ENCODE data around the gene HMGCL. TPM values are rescaled to one million over a fixed set of nuclear protein-coding genes. Genes with fewer than 3 reads are reported as not detected.

HMGCL gene
- total and polyA plus RNA-seq, 2 of the 13 experiments (the other 11 are each of a cell fraction or from before 2014, with no cell fraction given) = 21.3 to 41.4 TPM

DNA sequence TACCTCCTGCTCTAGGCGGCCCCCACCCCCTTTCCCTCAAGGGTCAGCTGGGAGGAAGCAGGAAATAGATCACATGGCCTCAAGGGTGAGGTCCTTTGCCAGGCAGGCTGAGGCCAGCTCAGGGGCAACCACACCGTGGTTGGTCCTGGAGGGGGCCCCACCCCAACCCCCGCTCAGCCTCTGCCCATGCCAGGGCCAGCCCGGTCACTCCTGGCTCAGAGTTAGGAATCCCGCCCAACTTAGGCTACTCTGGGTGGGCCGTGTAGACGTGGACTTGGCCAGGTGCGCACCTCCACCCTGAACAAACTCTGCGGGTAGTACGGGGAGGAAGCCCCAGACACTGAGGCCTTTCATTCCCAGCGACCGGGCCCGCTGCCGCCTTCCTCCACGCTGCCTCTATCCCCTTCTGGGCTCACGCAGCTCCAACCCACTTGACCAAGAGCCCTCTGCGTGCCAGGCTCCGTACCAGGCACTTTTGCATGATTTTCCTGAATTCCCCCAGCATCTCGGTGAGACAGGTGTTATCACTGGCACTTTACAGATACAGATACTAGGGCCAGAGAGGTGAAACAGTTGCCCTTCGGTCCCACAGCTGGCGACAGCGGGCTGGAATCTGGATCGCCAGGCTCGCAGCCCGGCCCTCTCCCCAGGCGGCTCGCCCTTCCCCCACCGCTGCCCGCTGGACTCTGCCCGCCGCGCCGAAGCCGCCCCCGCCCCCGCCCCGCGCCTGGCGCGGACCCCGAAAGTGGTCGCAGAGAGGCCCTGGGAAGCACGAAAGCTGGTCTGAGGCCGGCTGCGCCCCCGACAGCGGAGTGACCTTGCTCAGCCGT lies 25.4 kb downstream of the HMGCL start (continued):
- TF ChIP-seq, protein P1, sequence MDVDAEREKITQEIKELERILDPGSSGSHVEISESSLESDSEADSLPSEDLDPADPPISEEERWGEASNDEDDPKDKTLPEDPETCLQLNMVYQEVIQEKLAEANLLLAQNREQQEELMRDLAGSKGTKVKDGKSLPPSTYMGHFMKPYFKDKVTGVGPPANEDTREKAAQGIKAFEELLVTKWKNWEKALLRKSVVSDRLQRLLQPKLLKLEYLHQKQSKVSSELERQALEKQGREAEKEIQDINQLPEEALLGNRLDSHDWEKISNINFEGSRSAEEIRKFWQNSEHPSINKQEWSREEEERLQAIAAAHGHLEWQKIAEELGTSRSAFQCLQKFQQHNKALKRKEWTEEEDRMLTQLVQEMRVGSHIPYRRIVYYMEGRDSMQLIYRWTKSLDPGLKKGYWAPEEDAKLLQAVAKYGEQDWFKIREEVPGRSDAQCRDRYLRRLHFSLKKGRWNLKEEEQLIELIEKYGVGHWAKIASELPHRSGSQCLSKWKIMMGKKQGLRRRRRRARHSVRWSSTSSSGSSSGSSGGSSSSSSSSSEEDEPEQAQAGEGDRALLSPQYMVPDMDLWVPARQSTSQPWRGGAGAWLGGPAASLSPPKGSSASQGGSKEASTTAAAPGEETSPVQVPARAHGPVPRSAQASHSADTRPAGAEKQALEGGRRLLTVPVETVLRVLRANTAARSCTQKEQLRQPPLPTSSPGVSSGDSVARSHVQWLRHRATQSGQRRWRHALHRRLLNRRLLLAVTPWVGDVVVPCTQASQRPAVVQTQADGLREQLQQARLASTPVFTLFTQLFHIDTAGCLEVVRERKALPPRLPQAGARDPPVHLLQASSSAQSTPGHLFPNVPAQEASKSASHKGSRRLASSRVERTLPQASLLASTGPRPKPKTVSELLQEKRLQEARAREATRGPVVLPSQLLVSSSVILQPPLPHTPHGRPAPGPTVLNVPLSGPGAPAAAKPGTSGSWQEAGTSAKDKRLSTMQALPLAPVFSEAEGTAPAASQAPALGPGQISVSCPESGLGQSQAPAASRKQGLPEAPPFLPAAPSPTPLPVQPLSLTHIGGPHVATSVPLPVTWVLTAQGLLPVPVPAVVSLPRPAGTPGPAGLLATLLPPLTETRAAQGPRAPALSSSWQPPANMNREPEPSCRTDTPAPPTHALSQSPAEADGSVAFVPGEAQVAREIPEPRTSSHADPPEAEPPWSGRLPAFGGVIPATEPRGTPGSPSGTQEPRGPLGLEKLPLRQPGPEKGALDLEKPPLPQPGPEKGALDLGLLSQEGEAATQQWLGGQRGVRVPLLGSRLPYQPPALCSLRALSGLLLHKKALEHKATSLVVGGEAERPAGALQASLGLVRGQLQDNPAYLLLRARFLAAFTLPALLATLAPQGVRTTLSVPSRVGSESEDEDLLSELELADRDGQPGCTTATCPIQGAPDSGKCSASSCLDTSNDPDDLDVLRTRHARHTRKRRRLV (CRISPR knock-in tag; IDR thresholded peaks at IDR 0.05) = no peak; the same call in 1 of the 2 replicates
- TF ChIP-seq, protein P2, sequence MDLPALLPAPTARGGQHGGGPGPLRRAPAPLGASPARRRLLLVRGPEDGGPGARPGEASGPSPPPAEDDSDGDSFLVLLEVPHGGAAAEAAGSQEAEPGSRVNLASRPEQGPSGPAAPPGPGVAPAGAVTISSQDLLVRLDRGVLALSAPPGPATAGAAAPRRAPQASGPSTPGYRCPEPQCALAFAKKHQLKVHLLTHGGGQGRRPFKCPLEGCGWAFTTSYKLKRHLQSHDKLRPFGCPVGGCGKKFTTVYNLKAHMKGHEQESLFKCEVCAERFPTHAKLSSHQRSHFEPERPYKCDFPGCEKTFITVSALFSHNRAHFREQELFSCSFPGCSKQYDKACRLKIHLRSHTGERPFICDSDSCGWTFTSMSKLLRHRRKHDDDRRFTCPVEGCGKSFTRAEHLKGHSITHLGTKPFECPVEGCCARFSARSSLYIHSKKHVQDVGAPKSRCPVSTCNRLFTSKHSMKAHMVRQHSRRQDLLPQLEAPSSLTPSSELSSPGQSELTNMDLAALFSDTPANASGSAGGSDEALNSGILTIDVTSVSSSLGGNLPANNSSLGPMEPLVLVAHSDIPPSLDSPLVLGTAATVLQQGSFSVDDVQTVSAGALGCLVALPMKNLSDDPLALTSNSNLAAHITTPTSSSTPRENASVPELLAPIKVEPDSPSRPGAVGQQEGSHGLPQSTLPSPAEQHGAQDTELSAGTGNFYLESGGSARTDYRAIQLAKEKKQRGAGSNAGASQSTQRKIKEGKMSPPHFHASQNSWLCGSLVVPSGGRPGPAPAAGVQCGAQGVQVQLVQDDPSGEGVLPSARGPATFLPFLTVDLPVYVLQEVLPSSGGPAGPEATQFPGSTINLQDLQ (CRISPR knock-in tag; IDR thresholded peaks at IDR 0.05) = 0 out of 2 replicates have a peak, but pooled peaks have one; percentile 46
- TF ChIP-seq NAIF1 (CRISPR knock-in tag; IDR thresholded peaks at IDR 0.05; ENCODE audit: borderline replicate concordance) = no peak
- peak; percentile 26 for TF ChIP-seq PHF20 (CRISPR knock-in tag; IDR thresholded peaks at IDR 0.05)
- TF ChIP-seq, protein P3, sequence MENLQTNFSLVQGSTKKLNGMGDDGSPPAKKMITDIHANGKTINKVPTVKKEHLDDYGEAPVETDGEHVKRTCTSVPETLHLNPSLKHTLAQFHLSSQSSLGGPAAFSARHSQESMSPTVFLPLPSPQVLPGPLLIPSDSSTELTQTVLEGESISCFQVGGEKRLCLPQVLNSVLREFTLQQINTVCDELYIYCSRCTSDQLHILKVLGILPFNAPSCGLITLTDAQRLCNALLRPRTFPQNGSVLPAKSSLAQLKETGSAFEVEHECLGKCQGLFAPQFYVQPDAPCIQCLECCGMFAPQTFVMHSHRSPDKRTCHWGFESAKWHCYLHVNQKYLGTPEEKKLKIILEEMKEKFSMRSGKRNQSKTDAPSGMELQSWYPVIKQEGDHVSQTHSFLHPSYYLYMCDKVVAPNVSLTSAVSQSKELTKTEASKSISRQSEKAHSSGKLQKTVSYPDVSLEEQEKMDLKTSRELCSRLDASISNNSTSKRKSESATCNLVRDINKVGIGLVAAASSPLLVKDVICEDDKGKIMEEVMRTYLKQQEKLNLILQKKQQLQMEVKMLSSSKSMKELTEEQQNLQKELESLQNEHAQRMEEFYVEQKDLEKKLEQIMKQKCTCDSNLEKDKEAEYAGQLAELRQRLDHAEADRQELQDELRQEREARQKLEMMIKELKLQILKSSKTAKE (CRISPR knock-in tag; IDR thresholded peaks at IDR 0.05; ENCODE audit: borderline replicate concordance) = no peak
- TF ChIP-seq, protein P4, sequence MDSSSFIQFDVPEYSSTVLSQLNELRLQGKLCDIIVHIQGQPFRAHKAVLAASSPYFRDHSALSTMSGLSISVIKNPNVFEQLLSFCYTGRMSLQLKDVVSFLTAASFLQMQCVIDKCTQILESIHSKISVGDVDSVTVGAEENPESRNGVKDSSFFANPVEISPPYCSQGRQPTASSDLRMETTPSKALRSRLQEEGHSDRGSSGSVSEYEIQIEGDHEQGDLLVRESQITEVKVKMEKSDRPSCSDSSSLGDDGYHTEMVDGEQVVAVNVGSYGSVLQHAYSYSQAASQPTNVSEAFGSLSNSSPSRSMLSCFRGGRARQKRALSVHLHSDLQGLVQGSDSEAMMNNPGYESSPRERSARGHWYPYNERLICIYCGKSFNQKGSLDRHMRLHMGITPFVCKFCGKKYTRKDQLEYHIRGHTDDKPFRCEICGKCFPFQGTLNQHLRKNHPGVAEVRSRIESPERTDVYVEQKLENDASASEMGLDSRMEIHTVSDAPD (CRISPR knock-in tag; IDR thresholded peaks at IDR 0.05) = no peak
- TF ChIP-seq RBM39 (IDR thresholded peaks at IDR 0.05; ENCODE audit: low read depth, low read length, poor library complexity, severe bottlenecking) = no peak
- TF ChIP-seq SP2 (CRISPR knock-in tag; IDR thresholded peaks at IDR 0.05) = no peak
- TF ChIP-seq, protein P5, sequence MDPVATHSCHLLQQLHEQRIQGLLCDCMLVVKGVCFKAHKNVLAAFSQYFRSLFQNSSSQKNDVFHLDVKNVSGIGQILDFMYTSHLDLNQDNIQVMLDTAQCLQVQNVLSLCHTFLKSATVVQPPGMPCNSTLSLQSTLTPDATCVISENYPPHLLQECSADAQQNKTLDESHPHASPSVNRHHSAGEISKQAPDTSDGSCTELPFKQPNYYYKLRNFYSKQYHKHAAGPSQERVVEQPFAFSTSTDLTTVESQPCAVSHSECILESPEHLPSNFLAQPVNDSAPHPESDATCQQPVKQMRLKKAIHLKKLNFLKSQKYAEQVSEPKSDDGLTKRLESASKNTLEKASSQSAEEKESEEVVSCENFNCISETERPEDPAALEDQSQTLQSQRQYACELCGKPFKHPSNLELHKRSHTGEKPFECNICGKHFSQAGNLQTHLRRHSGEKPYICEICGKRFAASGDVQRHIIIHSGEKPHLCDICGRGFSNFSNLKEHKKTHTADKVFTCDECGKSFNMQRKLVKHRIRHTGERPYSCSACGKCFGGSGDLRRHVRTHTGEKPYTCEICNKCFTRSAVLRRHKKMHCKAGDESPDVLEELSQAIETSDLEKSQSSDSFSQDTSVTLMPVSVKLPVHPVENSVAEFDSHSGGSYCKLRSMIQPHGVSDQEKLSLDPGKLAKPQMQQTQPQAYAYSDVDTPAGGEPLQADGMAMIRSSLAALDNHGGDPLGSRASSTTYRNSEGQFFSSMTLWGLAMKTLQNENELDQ (CRISPR knock-in tag; IDR thresholded peaks at IDR 0.05; ENCODE audit: borderline replicate concordance) = no peak
- peak; percentile 74 for TF ChIP-seq GABPB1 (CRISPR knock-in tag; IDR thresholded peaks at IDR 0.05)
- no peak for TF ChIP-seq ZNF121 (CRISPR knock-in tag; IDR thresholded peaks at IDR 0.05)
- TF ChIP-seq, protein P6, sequence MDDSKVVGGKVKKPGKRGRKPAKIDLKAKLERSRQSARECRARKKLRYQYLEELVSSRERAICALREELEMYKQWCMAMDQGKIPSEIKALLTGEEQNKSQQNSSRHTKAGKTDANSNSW (CRISPR knock-in tag; IDR thresholded peaks at IDR 0.05; ENCODE audit: borderline replicate concordance) = no peak
- no peak for TF ChIP-seq ISX (CRISPR knock-in tag; conservative IDR thresholded peaks at IDR 0.05)
